Measurements from ENCODE around the gene DMPK. TPM values are rescaled to one million over a fixed set of nuclear protein-coding genes. Genes with fewer than 3 reads are reported as not detected.

DMPK gene
- total RNA-seq, 1 experiment from 2014 or later = 28.1 TPM

DNA sequence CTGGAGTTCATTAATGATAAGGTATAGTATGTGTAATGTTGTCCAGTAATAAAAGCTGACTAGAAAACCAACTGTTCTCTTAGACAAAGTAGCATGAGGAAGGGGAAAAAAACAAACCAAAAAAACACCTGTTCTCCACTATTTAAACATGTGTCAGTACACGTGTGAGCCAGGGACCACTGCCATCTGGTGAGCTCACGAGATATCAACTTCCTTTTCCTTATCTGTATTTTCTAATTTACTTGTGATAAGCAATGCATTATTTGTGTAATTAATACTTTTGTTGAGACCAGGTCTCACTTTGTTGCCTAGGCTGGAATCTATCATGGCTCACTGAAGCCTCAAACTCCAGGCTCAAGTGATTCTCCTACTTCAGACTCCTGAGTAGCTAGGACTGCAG is 8.9 kb downstream of the DMPK start:
- intact Hi-C loops (cut with micrococcal nuclease; ENCODE audit: unreplicated experiment) = loop anchor here (5.0 kb wide), 1 partner anchor 109 kb away; no protein-coding TSS in a partner anchor
- ChIA-PET CTCF (interaction anchor here (0.5 to 0.7 kb wide), 2 partner anchors 51 to 693 kb away, joined by 3 to 4 read pairs; no protein-coding TSS in a partner anchor), POLR2A (no interaction called here)
- no peaks in the 10 kb centered on the region for H3K9me3 Mint-ChIP-seq (ENCODE audit: unreplicated experiment)
- H3K27me3 Mint-ChIP-seq (ENCODE audit: insufficient read depth, unreplicated experiment) = no peaks in the 10 kb centered on the region
- peaks cover 73% of the 10 kb centered on the region for H3K36me3 Mint-ChIP-seq (ENCODE audit: insufficient read depth, unreplicated experiment)
- no peak for TF ChIP-seq CTCF (IDR thresholded peaks at IDR 0.05; ENCODE audit: insufficient read depth in 1 of 2, low read depth in 1 of 2, low read length in 1 of 2, severe bottlenecking in 1 of 2, unreplicated experiment in 1 of 2)
- Histone ChIP-seq H3K4me3 (ENCODE audit: low read depth, low read length) (no peak overlapping the region), H3K36me3 (ENCODE audit: control insufficient read depth, insufficient read depth, low read length) (no peaks in the 10 kb centered on the region), H3K4me1 (no peaks in the 10 kb centered on the region), H3K9me3 (no peaks in the 10 kb centered on the region), H3K27me3 (replicated peaks; ENCODE audit: control insufficient read depth, insufficient read depth, low read length) (no peaks in the 10 kb centered on the region)
- no peak overlapping the region for H3K27ac Mint-ChIP-seq (ENCODE audit: unreplicated experiment)
- H3K4me1 Mint-ChIP-seq (ENCODE audit: low read depth, unreplicated experiment) = peaks cover 7% of the 10 kb centered on the region
- H3K4me3 Mint-ChIP-seq (ENCODE audit: unreplicated experiment) = no peak overlapping the region
- no peak for DNase-seq
- no TSS peak for BruUV-seq (replicated peaks)

GRCh38 chr19:45772912-45773311 is 9.4 kb downstream of the DMPK start:
- H3K4me3 Mint-ChIP-seq (ENCODE audit: unreplicated experiment) = no peak overlapping the region
- BruUV-seq (replicated peaks) = no TSS peak

DNA sequence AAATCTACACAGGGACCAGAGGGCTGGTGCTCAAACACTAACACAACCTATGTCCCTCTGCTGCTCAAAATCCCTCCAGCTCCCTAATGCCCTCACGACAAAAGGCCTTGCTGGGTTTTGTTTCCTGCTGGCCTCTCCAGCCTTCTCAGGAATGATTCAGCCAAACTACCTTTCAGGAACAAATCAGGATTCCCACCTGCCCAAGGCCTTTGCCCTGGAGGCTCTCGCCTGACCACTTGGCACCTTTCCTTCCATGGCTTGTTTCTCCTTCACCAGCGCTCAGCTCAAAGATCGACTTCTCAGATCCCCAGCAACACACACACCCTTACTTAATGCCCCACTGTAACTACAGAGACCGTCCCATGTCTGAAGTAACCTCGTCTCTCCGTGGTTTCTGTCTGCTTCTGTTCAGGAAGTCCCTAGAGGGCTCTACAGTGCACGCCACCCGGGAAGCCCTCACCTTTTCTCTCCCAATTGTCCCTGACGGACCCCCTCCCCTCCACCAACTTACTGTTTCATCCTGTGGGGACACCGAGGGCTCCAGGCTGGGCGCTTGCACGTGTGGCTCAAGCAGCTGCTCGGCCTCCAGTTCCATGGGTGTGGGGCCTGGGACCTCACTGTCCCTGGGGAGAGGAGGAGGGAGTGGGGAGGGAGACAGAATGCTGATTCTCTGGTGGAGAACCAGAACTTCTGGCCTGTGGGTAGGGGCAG is 10.0 kb downstream of the DMPK start:
- Histone ChIP-seq H3K4me3 (ENCODE audit: low read depth, low read length) (no peak overlapping the region), H3K4me1 (peaks cover under 1% of the 10 kb centered on the region), H3K9me3 (no peaks in the 10 kb centered on the region), H3K36me3 (ENCODE audit: control insufficient read depth, insufficient read depth, low read length) (no peaks in the 10 kb centered on the region), H3K27me3 (replicated peaks; ENCODE audit: control insufficient read depth, insufficient read depth, low read length) (no peaks in the 10 kb centered on the region)
- no peak for DNase-seq
- peaks cover 7% of the 10 kb centered on the region for H3K4me1 Mint-ChIP-seq (ENCODE audit: low read depth, unreplicated experiment)
- no peak for TF ChIP-seq CTCF (IDR thresholded peaks at IDR 0.05; ENCODE audit: insufficient read depth in 1 of 2, low read depth in 1 of 2, low read length in 1 of 2, severe bottlenecking in 1 of 2, unreplicated experiment in 1 of 2)
- BruUV-seq (replicated peaks) = no TSS peak
- ChIA-PET POLR2A (interaction anchor here (0.8 kb wide), 1 partner anchor 80 kb away, joined by 3 read pairs; the partner anchor contains the start of gene SNRPD2), CTCF (interaction anchor here (1.1 to 3.6 kb wide), 3 partner anchors 21 to 45 kb away, joined by 3 to 82 read pairs (median 3); no protein-coding TSS in a partner anchor)
- no peak overlapping the region for H3K27ac Mint-ChIP-seq (ENCODE audit: unreplicated experiment)
- intact Hi-C loops (cut with micrococcal nuclease; ENCODE audit: unreplicated experiment) = loop anchor here (5.0 kb wide), 1 partner anchor 110 kb away; no protein-coding TSS in a partner anchor
- peak overlapping the region; percentile 97 for H3K4me3 Mint-ChIP-seq (ENCODE audit: unreplicated experiment)
- peaks cover 68% of the 10 kb centered on the region for H3K36me3 Mint-ChIP-seq (ENCODE audit: insufficient read depth, unreplicated experiment)
- no peaks in the 10 kb centered on the region for H3K9me3 Mint-ChIP-seq (ENCODE audit: unreplicated experiment)
- no peaks in the 10 kb centered on the region for H3K27me3 Mint-ChIP-seq (ENCODE audit: insufficient read depth, unreplicated experiment)

More at GRCh38 chr19:45772912-45773311, 9.4 kb downstream of the DMPK start:
- Histone ChIP-seq H3K4me1 (no peaks in the 10 kb centered on the region), H3K4me3 (ENCODE audit: low read depth, low read length) (no peak overlapping the region), H3K27me3 (replicated peaks; ENCODE audit: control insufficient read depth, insufficient read depth, low read length) (no peaks in the 10 kb centered on the region), H3K9me3 (no peaks in the 10 kb centered on the region), H3K36me3 (ENCODE audit: control insufficient read depth, insufficient read depth, low read length) (no peaks in the 10 kb centered on the region)
- no peak for TF ChIP-seq CTCF (IDR thresholded peaks at IDR 0.05; ENCODE audit: insufficient read depth in 1 of 2, low read depth in 1 of 2, low read length in 1 of 2, severe bottlenecking in 1 of 2, unreplicated experiment in 1 of 2)
- DNase-seq = no peak
- Mint-ChIP-seq H3K4me1 (ENCODE audit: low read depth, unreplicated experiment) (peaks cover 7% of the 10 kb centered on the region), H3K36me3 (ENCODE audit: insufficient read depth, unreplicated experiment) (peaks cover 68% of the 10 kb centered on the region), H3K27ac (ENCODE audit: unreplicated experiment) (no peak overlapping the region), H3K27me3 (ENCODE audit: insufficient read depth, unreplicated experiment) (no peaks in the 10 kb centered on the region), H3K9me3 (ENCODE audit: unreplicated experiment) (no peaks in the 10 kb centered on the region)
- POLR2A ChIA-PET = no interaction called here
- CTCF ChIA-PET = interaction anchor here (0.5 kb wide), 1 partner anchor 693 kb away, joined by 3 read pairs; no protein-coding TSS in a partner anchor
- intact Hi-C loops (cut with micrococcal nuclease; ENCODE audit: unreplicated experiment) = loop anchor here (5.0 kb wide), 1 partner anchor 109 kb away; no protein-coding TSS in a partner anchor

Data from Caco-2 (cell line).